Measurements from ENCODE around the gene SLC10A7.

DNA sequence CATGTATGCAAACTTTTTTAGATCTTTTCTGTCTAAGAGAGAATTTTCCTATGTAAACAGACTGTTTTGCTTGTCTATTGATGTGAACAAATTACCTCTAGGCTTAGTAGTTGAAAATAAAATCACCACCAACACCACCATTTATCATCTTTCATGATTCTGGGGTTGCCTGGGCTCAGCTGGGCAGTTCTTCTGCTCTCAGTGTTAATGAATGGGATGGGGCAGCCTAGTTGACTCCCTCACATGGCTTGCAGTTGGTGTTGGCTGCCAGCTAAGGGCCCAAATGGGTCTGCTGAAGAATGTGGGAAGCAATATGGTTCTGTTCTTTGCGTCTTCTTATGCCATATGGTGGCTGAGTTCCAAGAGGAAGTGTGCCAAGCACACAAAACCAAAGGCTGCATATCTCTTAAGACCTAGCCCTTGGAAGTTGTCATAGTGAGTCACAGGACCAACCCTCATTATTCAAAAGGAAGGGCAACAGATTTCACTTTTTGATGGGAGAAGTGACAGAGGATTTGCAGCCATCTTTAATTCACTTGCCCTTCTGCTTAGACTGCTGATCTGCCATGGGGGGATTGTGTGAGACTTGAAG is 289.5 kb downstream of the SLC10A7 start:
- TF ChIP-seq, protein P1, sequence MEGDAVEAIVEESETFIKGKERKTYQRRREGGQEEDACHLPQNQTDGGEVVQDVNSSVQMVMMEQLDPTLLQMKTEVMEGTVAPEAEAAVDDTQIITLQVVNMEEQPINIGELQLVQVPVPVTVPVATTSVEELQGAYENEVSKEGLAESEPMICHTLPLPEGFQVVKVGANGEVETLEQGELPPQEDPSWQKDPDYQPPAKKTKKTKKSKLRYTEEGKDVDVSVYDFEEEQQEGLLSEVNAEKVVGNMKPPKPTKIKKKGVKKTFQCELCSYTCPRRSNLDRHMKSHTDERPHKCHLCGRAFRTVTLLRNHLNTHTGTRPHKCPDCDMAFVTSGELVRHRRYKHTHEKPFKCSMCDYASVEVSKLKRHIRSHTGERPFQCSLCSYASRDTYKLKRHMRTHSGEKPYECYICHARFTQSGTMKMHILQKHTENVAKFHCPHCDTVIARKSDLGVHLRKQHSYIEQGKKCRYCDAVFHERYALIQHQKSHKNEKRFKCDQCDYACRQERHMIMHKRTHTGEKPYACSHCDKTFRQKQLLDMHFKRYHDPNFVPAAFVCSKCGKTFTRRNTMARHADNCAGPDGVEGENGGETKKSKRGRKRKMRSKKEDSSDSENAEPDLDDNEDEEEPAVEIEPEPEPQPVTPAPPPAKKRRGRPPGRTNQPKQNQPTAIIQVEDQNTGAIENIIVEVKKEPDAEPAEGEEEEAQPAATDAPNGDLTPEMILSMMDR (IDR thresholded peaks at IDR 0.05), result no peak
- TF ChIP-seq POLR2A (IDR thresholded peaks at IDR 0.05), result no peak
